Measurements from ENCODE around the gene TMEM87A. TPM values are rescaled to one million over a fixed set of nuclear protein-coding genes. Genes with fewer than 3 reads are reported as not detected.

TMEM87A gene
- total RNA-seq, 2 donors from 2014 or later: 39.8 to 94.4 TPM

- ATAC-seq (ENCODE audit: insufficient number of reproducible peaks, low FRiP score, low read depth) (no peak), DNase-seq (ENCODE audit: low spot score) (no peak)
- peaks cover 43% of the 10 kb centered on the region for H3K36me3 ChIP-seq
- no peak overlapping the region for H3K4me3 ChIP-seq
- no peak for TF ChIP-seq CTCF (IDR thresholded peaks at IDR 0.05)
- no peaks in the 10 kb centered on the region for H3K4me1 ChIP-seq (ENCODE audit: control insufficient read depth in 1 of 2, low read depth in 2 of 2)
- H3K27me3 ChIP-seq (replicated peaks; ENCODE audit: insufficient read depth): no peaks in the 10 kb centered on the region
- no peak overlapping the region for H3K27ac ChIP-seq
- H3K9me3 ChIP-seq: no peaks in the 10 kb centered on the region
These were observed 57.1 kb downstream of the TMEM87A start for GRCh38 chr15:42215913-42216829.

GRCh38 chr15:42214600-42214999, 58.6 kb downstream of the TMEM87A start:
- H3K27ac ChIP-seq: no peak overlapping the region
- ATAC-seq (ENCODE audit: insufficient number of reproducible peaks, low FRiP score, low read depth) (no peak), DNase-seq (ENCODE audit: low spot score) (no peak)
- H3K4me3 ChIP-seq: no peak overlapping the region
- no peaks in the 10 kb centered on the region for H3K9me3 ChIP-seq
- no peaks in the 10 kb centered on the region for H3K27me3 ChIP-seq (replicated peaks; ENCODE audit: insufficient read depth)
- no peak for TF ChIP-seq CTCF (IDR thresholded peaks at IDR 0.05)
- H3K4me1 ChIP-seq (ENCODE audit: control insufficient read depth in 1 of 2, low read depth in 2 of 2): no peaks in the 10 kb centered on the region
- peaks cover 36% of the 10 kb centered on the region for H3K36me3 ChIP-seq

- DNase-seq (ENCODE audit: low spot score) (no peak), ATAC-seq (ENCODE audit: insufficient number of reproducible peaks, low FRiP score, low read depth) (no peak)
- Histone ChIP-seq H3K4me3 (no peak overlapping the region), H3K27ac (no peak overlapping the region), H3K36me3 (peaks cover 25% of the 10 kb centered on the region), H3K27me3 (replicated peaks; ENCODE audit: insufficient read depth) (no peaks in the 10 kb centered on the region), H3K9me3 (no peaks in the 10 kb centered on the region), H3K4me1 (ENCODE audit: control insufficient read depth in 1 of 2, low read depth in 2 of 2) (peaks cover 0 to 2% of the 10 kb centered on the region in 2 donors)
- TF ChIP-seq CTCF (IDR thresholded peaks at IDR 0.05): no peak
These were observed 59.7 kb downstream of the TMEM87A start for GRCh38 chr15:42213511-42213910.

- DNase-seq (ENCODE audit: low spot score) (no peak), ATAC-seq (ENCODE audit: insufficient number of reproducible peaks, low FRiP score, low read depth) (no peak)
- no peak overlapping the region for H3K4me3 ChIP-seq
- H3K9me3 ChIP-seq: no peaks in the 10 kb centered on the region
- H3K27ac ChIP-seq: no peak overlapping the region
- peaks cover 4% of the 10 kb centered on the region for H3K36me3 ChIP-seq
- no peak for TF ChIP-seq CTCF (IDR thresholded peaks at IDR 0.05)
- H3K27me3 ChIP-seq (replicated peaks; ENCODE audit: insufficient read depth): no peaks in the 10 kb centered on the region
- peaks cover 13 to 21% of the 10 kb centered on the region in 2 donors for H3K4me1 ChIP-seq (ENCODE audit: control insufficient read depth in 1 of 2, low read depth in 2 of 2)
These were observed 62.5 kb downstream of the TMEM87A start for GRCh38 chr15:42210696-42211095.

- no peak for TF ChIP-seq CTCF (IDR thresholded peaks at IDR 0.05)
- H3K27me3 ChIP-seq (replicated peaks; ENCODE audit: insufficient read depth): no peaks in the 10 kb centered on the region
- ATAC-seq (ENCODE audit: insufficient number of reproducible peaks, low FRiP score, low read depth): peak; percentile 75
- peaks cover 4% of the 10 kb centered on the region for H3K36me3 ChIP-seq
- no peaks in the 10 kb centered on the region for H3K9me3 ChIP-seq
- H3K4me3 ChIP-seq: peak within 1 kb of the TSS; percentile 95
- DNase-seq (ENCODE audit: low spot score): peak; percentile 71
- H3K27ac ChIP-seq: peak within 1 kb of the TSS; percentile 80
- H3K4me1 ChIP-seq (ENCODE audit: control insufficient read depth in 1 of 2, low read depth in 2 of 2): peaks cover 13 to 26% of the 10 kb centered on the region in 2 donors
These were observed 65.3 kb downstream of the TMEM87A start, which contains the start of gene VPS39 for GRCh38 chr15:42207674-42208579. VPS39 (minus strand) TSS chr15:42208304; CDS start chr15:42208153, 151 bp downstream.

Measured in thoracic aorta (tissue), 2 donors.